ENCODE data around the gene DLAT. TPM values are rescaled to one million over a fixed set of nuclear protein-coding genes. Genes with fewer than 3 reads are reported as not detected.

DLAT gene
- polyA plus RNA-seq: 42.0 and 43.3 TPM in 2 replicates

GRCh38 chr11:112024773-112025678 lies at the start of gene DLAT:
Gene DLAT, plus strand, starts transcription at chr11:112025408. Its CDS starts 65 bp downstream, at chr11:112025473.

DNA sequence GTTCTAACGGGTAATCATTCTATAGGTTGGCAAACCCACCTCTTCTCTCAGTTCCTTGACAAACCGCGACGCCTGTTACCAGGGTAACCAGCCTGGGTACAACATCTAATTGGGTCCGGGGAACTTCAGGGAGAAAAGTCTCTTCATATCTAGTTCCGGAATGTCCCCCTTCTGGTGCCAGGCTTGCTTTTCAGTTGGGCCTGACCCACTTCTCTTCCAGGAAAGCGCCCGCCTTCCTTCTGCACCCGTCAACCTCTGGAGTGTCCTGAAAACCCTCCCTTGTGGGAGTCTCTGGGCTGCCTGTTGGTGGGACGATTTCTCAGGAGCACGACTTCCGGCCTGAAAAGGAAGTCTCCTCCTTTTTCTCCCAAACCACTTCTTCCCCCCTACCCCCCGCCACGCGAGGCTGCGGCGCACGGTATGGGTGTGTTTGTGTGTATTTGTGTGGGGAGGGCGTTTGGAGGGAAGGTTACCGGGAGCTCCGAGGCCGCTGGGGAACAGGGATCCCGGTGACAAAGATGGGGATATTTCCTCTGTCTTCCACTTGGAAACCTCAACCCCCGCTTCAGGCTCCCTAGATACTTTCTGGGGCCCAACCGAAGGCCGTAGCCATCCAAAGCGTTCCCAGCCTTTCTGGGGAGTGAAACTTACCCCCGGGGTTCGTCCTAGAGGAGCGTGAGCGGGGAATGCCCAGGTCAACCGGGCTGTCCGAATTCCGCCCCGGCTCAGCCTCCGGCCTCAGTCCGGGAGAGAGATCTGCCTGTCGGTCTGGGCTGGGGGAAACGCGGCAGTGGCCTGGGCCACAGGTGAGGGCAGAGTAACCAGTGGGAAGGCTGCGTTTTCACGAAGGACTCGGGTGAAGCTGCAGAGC lies 49.0 kb downstream of the DLAT start, which contains the start of the genes NKAPD1 and PIH1D2:
Gene NKAPD1 (plus strand): TSS at position 359 of the 871 bp plus-strand sequence. CDS start 1,276 bp downstream, outside the sequence.
Gene PIH1D2 (minus strand): TSS at position 77 of the 871 bp plus-strand sequence. CDS start 843 bp downstream, outside the sequence.

DNA sequence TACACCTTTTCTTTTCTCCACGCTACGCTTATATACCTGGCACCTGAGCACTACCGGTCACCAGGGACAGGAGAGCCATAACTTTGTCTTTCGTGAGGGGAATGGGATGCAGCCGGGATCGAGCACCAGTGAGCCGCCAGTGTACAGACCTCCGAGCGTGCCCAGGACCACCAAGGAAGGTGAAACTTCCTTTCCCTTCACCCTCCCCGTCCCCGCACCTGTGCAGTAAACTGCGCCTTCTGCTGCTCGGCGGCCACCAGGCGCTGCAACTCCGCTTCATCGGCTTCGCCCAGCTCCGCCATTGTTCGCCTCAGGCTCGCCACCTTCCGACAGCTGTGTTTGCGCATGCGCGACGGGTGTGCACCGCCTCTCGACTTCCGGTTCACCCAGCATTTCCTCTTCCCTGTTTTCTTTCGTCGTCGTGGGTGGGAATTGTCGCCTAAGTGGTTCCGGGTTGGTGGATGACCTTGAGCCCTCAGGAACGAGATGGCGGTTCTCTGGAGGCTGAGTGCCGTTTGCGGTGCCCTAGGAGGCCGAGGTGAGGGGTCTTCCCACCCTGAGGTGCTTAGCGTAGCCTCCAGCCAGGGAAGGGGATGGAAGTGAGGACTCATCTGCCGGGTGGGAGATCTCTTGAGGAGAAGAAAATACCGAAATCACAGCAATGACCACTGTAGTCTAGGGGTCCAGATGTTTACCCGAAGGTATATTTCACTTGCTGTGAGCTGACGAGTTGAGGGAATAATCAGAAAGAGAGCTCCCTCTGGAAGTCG lies 61.4 kb downstream of the DLAT start, which contains the start of the genes SDHD and TIMM8B:
Gene SDHD (plus strand): TSS at position 452 of the 770 bp plus-strand sequence. CDS start 35 bp downstream, at position 487.
Gene TIMM8B (minus strand): TSS at position 335 of the 770 bp plus-strand sequence. CDS start 33 bp downstream, at position 302.

Other genes with a start within 250 kb of the DLAT start
- gene ALG9, start 153.8 kb upstream of the DLAT start, polyA plus RNA-seq: 26.4 and 30.2 TPM in 2 replicates
- 1.7 and 3.2 TPM in 2 replicates for gene FDXACB1, start 146.2 kb upstream of the DLAT start, polyA plus RNA-seq
- 211 and 275 TPM in 2 replicates for gene CFAP68, start 145.9 kb upstream of the DLAT start, polyA plus RNA-seq
- 517 and 524 TPM in 2 replicates for gene CRYAB, start 113.6 kb upstream of the DLAT start, polyA plus RNA-seq
- 22.1 TPM in 2 replicates for gene HSPB2, start 112.7 kb upstream of the DLAT start, polyA plus RNA-seq
- gene C11orf52, start 106.5 kb upstream of the DLAT start, polyA plus RNA-seq: 1.7 TPM in 1 of 2 replicates, not detected in the other
- gene DIXDC1, start 88.1 kb upstream of the DLAT start, polyA plus RNA-seq: 9.7 and 15.5 TPM in 2 replicates
- 7.2 and 8.9 TPM in 2 replicates for gene PIH1D2, start 48.6 kb downstream of the DLAT start, polyA plus RNA-seq
- 25.6 and 41.2 TPM in 2 replicates for gene NKAPD1, start 48.9 kb downstream of the DLAT start, polyA plus RNA-seq
- 348 and 471 TPM in 2 replicates for gene TIMM8B, start 61.3 kb downstream of the DLAT start, polyA plus RNA-seq
- gene SDHD, start 61.5 kb downstream of the DLAT start, polyA plus RNA-seq: 344 and 445 TPM in 2 replicates
- gene IL18, start 138.7 kb downstream of the DLAT start, polyA plus RNA-seq: not detected in 2 replicates
- 0.77 and 2.5 TPM in 2 replicates for gene TEX12, start 142.0 kb downstream of the DLAT start, polyA plus RNA-seq
- 10.4 and 18.7 TPM in 2 replicates for gene BCO2, start 150.1 kb downstream of the DLAT start, polyA plus RNA-seq
- gene PTS, start 201.0 kb downstream of the DLAT start, polyA plus RNA-seq: 330 and 347 TPM in 2 replicates
- not detected in 2 replicates for gene PLET1, start 235.5 kb downstream of the DLAT start, polyA plus RNA-seq